Subcutaneous abdominal adipose tissue (tissue), 5 donors: ENCODE results near the gene MIX23.
"Not testable (repeated sequence)": the region's sequence is repeated elsewhere in the genome, so short reads cannot be mapped to it uniquely, and the experiment has no call there.

Experiments used
- H3K27ac ChIP-seq: one replicate; pipeline ENCODE4 v1.7.0; 2013; ENCODE audit warnings: low read depth, mild to moderate bottlenecking, inconsistent platforms, low read length, moderate library complexity
- H3K27me3 ChIP-seq, 5 donors: one replicate each; pipeline ENCODE4 v1.7.0; 2013; ENCODE audit warnings: low read length in 5 of 5, inconsistent platforms in 1 of 5; ENCODE audit not compliant: control insufficient read depth in 5 of 5, insufficient read depth in 4 of 5
- H3K36me3 ChIP-seq, 5 donors: one replicate each; pipeline ENCODE4 v1.7.0; 2013; ENCODE audit warnings: low read length in 5 of 5; ENCODE audit not compliant: control insufficient read depth in 5 of 5, insufficient read depth in 5 of 5
- H3K4me1 ChIP-seq, 5 donors: one replicate each; pipeline ENCODE4 v1.7.0; 2013; ENCODE audit warnings: low read length in 5 of 5, mild to moderate bottlenecking in 3 of 5, moderate library complexity in 1 of 5; ENCODE audit not compliant: control insufficient read depth in 5 of 5, insufficient read depth in 5 of 5
- H3K4me3 ChIP-seq, 5 donors: one replicate each; pipeline ENCODE4 v1.7.0; 2013; ENCODE audit warnings: low read length in 5 of 5, low read depth in 1 of 5
- H3K9ac ChIP-seq, 5 donors: one replicate each; pipeline ENCODE4 v1.7.0; 2013; ENCODE audit warnings: low read length in 5 of 5, mild to moderate bottlenecking in 4 of 5, moderate library complexity in 3 of 5
- H3K9me3 ChIP-seq, 5 donors: one replicate each; pipeline ENCODE4 v1.7.0; 2013; ENCODE audit warnings: low read length in 5 of 5; ENCODE audit not compliant: control insufficient read depth in 5 of 5
- donor health status: healthy.
- donor health status: healthy.
- donor health status: healthy.
- donor health status: healthy.
- donor health status: healthy.

The MIX23 gene

GRCh38 chr3:122377975-122378374, 5.1 kb downstream of the MIX23 start:
- Histone ChIP-seq H3K27me3 (no peaks in the 10 kb centered on the region), H3K9me3 (no peaks in the 10 kb centered on the region), H3K4me3 (no peak overlapping the region), H3K36me3 (peaks cover 0 to 4% (median 2%) of the 10 kb centered on the region in 5 donors), H3K4me1 (peaks cover 0 to 29% (median 10%) of the 10 kb centered on the region in 5 donors), H3K27ac (no peak overlapping the region), H3K9ac (peak overlapping the region in 1 of 5 donors; percentile 48)

GRCh38 chr3:122374034-122374433, 9.0 kb downstream of the MIX23 start:
- no peak overlapping the region for H3K27ac ChIP-seq
- no peak overlapping the region for H3K9ac ChIP-seq
- H3K4me1 ChIP-seq = peaks cover 0 to 15% (median 0%) of the 10 kb centered on the region in 5 donors
- H3K36me3 ChIP-seq = peaks cover 2 to 9% (median 6%) of the 10 kb centered on the region in 5 donors
- H3K27me3 ChIP-seq = no peaks in the 10 kb centered on the region
- no peaks in the 10 kb centered on the region for H3K9me3 ChIP-seq
- H3K4me3 ChIP-seq = no peak overlapping the region

- peaks cover 0 to 8% (median 4%) of the 10 kb centered on the region in 5 donors for H3K4me1 ChIP-seq
- H3K36me3 ChIP-seq = peaks cover 13 to 57% (median 26%) of the 10 kb centered on the region in 5 donors
- H3K9me3 ChIP-seq = no peaks in the 10 kb centered on the region
- no peak overlapping the region for H3K27ac ChIP-seq
- H3K4me3 ChIP-seq = no peak overlapping the region
- no peaks in the 10 kb centered on the region for H3K27me3 ChIP-seq
- H3K9ac ChIP-seq = no peak overlapping the region
Measured at GRCh38 chr3:122366379-122366749, 16.7 kb downstream of the MIX23 start.

DNA sequence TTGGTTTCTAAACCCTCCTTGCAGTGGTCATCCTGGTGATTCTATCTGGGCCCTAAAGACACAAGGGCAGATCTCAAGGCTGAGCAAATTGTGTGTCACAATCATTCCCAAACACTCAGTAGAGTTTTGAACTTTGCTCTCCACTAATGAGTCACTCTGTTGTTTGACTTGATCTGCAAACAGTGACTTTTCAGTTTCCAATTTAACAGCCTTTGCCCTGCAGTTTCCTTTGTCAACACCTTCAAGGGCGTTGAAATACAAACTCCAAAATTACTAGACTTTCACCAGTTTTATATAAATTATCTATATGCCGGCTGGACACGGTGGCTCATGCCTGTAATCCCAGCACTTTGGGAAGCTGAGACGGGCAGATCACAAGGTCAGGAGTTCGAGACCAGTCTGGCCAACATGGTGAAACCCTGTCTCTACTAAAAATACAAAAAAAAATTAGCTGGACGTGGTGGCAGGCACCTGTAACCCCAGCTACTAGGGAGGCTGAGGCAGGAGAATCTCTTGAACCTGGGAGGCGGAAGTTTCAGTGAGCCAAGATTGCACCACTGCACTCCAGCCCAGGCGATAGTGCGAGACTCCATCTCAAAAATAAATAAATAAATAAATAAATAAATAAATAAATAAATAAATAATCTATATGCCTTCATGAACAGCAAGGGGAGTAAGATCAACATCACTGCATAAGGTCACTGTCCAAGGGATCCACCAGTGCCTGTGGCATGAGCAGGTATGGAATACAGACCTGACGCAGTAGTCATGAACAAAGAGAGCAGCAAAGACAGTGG, 17.3 kb downstream of the MIX23 start:
- peak overlapping the region in 1 of 5 donors; percentile 42 for H3K9ac ChIP-seq
- H3K36me3 ChIP-seq = peaks cover 13 to 56% (median 22%) of the 10 kb centered on the region in 5 donors
- H3K4me3 ChIP-seq, H3K9me3 ChIP-seq, H3K27me3 ChIP-seq, H3K4me1 ChIP-seq: not testable (repeated sequence)
- H3K27ac ChIP-seq = peak overlapping the region; percentile 52

GRCh38 chr3:122365073-122365472, 18.0 kb downstream of the MIX23 start:
- Histone ChIP-seq H3K27me3 (no peaks in the 10 kb centered on the region), H3K9me3 (no peaks in the 10 kb centered on the region), H3K27ac (peak overlapping the region; percentile 52), H3K9ac (peak overlapping the region in 1 of 5 donors; percentile 42), H3K4me1 (peaks cover 0 to 8% (median 4%) of the 10 kb centered on the region in 5 donors), H3K36me3 (peaks cover 11 to 56% (median 21%) of the 10 kb centered on the region in 5 donors), H3K4me3 (no peak overlapping the region)

- Histone ChIP-seq H3K27me3 (no peaks in the 10 kb centered on the region), H3K36me3 (peaks cover 11 to 53% (median 21%) of the 10 kb centered on the region in 5 donors), H3K4me1 (peaks cover 0 to 8% (median 4%) of the 10 kb centered on the region in 5 donors), H3K9me3 (no peaks in the 10 kb centered on the region), H3K4me3 (no peak overlapping the region), H3K27ac (peak overlapping the region; percentile 38), H3K9ac (no peak overlapping the region)
Measured at GRCh38 chr3:122364490-122364889, 18.5 kb downstream of the MIX23 start.

- H3K4me1 ChIP-seq = peaks cover 0 to 8% (median 4%) of the 10 kb centered on the region in 5 donors
- H3K9me3 ChIP-seq = no peaks in the 10 kb centered on the region
- peaks cover 8 to 48% (median 18%) of the 10 kb centered on the region in 5 donors for H3K36me3 ChIP-seq
- H3K4me3 ChIP-seq = no peak overlapping the region
- H3K27ac ChIP-seq = no peak overlapping the region
- H3K9ac ChIP-seq = no peak overlapping the region
- H3K27me3 ChIP-seq = no peaks in the 10 kb centered on the region
Measured at GRCh38 chr3:122362026-122362425, 21.0 kb downstream of the MIX23 start.

DNA sequence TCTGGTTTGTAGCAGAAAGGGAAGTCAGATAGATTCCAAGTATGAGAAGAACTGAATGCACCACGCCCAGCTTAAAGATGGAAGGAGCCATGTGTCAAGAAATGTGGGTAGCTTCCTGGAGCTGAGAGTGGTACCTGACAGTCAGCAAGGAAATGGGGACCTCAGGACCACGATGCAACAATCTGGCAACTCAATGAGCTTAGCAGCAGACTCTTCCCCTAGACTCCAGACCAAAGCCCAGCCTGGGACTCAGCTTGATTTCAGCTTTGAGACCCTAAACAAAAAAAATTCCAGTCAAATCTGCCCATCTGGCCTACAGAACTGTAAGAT, 24.4 kb downstream of the MIX23 start:
- Histone ChIP-seq H3K27me3 (no peaks in the 10 kb centered on the region), H3K4me3 (no peak overlapping the region), H3K4me1 (peaks cover 0 to 13% (median 0%) of the 10 kb centered on the region in 5 donors), H3K9ac (no peak overlapping the region), H3K9me3 (no peaks in the 10 kb centered on the region), H3K27ac (no peak overlapping the region), H3K36me3 (peaks cover 3 to 21% (median 8%) of the 10 kb centered on the region in 5 donors)

DNA sequence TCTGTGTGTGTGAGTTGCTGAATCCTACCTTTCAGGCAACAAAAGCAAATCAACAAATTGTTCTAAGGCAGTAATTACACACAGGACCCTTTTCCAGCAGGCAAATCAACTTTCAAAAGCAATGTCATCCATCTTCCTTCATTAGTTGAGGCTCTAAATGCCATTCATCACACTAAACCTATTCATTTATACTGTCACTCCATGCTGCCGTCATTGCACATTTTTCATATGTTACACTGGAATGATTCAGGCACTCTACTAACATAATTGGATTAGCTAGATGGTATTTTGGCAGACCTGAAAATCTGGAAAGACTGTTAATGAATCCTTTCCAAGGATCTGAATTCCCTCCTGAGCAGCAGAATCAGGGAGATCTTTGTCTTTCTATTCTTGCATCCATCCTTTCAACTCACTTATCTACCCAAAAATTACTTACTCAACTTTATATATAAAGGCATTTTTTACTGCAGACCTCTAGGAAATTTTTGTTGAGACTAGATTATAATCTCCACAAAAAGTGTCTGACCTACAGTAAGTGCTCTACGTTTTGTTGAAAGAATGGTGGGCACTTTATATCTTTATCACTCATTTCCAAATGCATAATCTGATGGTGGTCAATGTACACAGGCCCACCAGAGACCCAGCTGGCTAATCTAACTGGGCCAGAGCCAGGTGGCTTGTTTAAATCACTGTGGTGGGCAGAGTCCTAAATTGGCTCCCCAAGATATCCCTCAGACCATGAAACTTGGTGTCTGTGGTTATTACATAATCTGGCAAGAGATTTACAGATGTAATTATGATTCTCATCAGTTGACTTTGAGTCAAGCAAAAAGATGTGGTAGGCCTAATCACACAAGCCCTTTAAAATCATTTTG, 25.0 kb downstream of the MIX23 start:
- Histone ChIP-seq H3K27ac (no peak overlapping the region), H3K36me3 (peaks cover 3 to 19% (median 8%) of the 10 kb centered on the region in 5 donors), H3K9me3 (no peaks in the 10 kb centered on the region), H3K9ac (no peak overlapping the region), H3K27me3 (no peaks in the 10 kb centered on the region), H3K4me1 (peaks cover 0 to 15% (median 0%) of the 10 kb centered on the region in 5 donors), H3K4me3 (no peak overlapping the region)

DNA sequence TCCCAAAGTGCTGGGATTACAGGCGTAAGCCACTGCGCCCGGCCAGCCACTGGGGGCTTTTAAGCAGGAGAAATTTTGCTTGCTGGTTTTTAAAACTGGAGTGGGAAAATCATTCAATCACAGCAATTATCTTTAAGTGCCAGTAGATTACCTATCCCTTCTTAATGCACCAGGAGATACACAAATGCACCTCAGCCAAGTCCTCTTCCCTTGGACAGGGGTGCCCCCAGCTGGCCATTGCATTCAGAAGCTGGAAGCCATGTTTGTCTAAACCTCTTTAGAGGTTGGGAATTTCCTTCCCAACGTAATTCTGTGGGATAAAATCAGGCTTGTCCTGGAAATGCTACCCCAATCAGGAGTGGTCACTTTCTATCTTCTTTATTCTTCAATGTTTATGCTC, 26.6 kb downstream of the MIX23 start:
- Histone ChIP-seq H3K27ac (no peak overlapping the region), H3K4me3 (no peak overlapping the region), H3K9ac (no peak overlapping the region), H3K9me3 (no peaks in the 10 kb centered on the region), H3K27me3 (no peaks in the 10 kb centered on the region), H3K4me1 (peaks cover 0 to 15% (median 0%) of the 10 kb centered on the region in 5 donors), H3K36me3 (peaks cover 0 to 11% (median 5%) of the 10 kb centered on the region in 5 donors)
